BJ (cell line): Measurements from ENCODE around the gene DPP10. TPM values are rescaled to one million over a fixed set of nuclear protein-coding genes. Genes with fewer than 3 reads are reported as not detected.

Experiments used
- CTCF ChIA-PET: fragments of 350-600 bp; formaldehyde crosslinking; extraction: SDS; loops from one replicate; lab custom pipeline; 2021; ENCODE audit warnings: antibody characterized with exemption, inconsistent platforms; lab: Yijun Ruan, JAX
- POLR2A ChIA-PET: fragments of 300-600 bp; sonication (Branson Sonifier 250); formaldehyde crosslinking; extraction: SDS; loops from one replicate; lab custom pipeline; 2021; ENCODE audit warnings: antibody characterized with exemption; lab: Charles Lee
- DNase-seq: peaks from one replicate; pipeline ENCODE4 v3.0.0-alpha.2; 2011; ENCODE audit warnings: low read depth
- H3K27me3 ChIP-seq: 2 replicates; pipeline ENCODE4 v1.6.0; 2011; ENCODE audit warnings: low read length; ENCODE audit not compliant: control insufficient read depth, insufficient read depth
- H3K36me3 ChIP-seq: 2 replicates; pipeline ENCODE4 v1.5.1; 2011; ENCODE audit warnings: low read length; ENCODE audit not compliant: control insufficient read depth, insufficient read depth
- H3K4me3 ChIP-seq: 2 replicates; pipeline ENCODE4 v1.5.1; 2011; ENCODE audit warnings: low read depth, mild to moderate bottlenecking, control low read depth, low read length
- CTCF ChIP-seq: IDR thresholded peaks from 2 replicates; pipeline ENCODE4 v1.5.1; 2011; ENCODE audit warnings: low read depth, mild to moderate bottlenecking, control low read depth, inconsistent platforms, low read length, moderate library complexity; ENCODE audit not compliant: insufficient read depth
- polyA plus RNA-seq: library from polyadenylated mRNA; depleted of rRNA; stranded (reverse); fragments of >200 nt; gene quantifications from 2 replicates; pipeline ENCODE4 v1.2.3, GENCODE V29; 2011

Gene DPP10
- polyA plus RNA-seq, 1 experiment = not detected

- CTCF ChIA-PET = no interaction called here
Observed at GRCh38 chr2:115842306-115842705, 1399.9 kb downstream of the DPP10 start.

GRCh38 chr2:115848192-115848591, 1405.8 kb downstream of the DPP10 start:
- TF ChIP-seq CTCF = no peak

More at GRCh38 chr2:115842306-115842705, 1399.9 kb downstream of the DPP10 start:
- DNase-seq = no peak
- POLR2A ChIA-PET = no interaction called here
- Histone ChIP-seq H3K36me3 (no peaks in the 10 kb centered on the region), H3K4me3 (no peak overlapping the region), H3K27me3 (no peaks in the 10 kb centered on the region)
- no peak for TF ChIP-seq CTCF

GRCh38 chr2:115867024-115867423, 1424.6 kb downstream of the DPP10 start:
- TF ChIP-seq CTCF = no peak
- ChIA-PET CTCF (interaction anchor here (1.0 kb wide), 1 partner anchor 1391 kb away, joined by 3 read pairs; no protein-coding TSS in a partner anchor), POLR2A (no interaction called here)
- Histone ChIP-seq H3K27me3 (no peaks in the 10 kb centered on the region), H3K4me3 (no peak overlapping the region), H3K36me3 (no peaks in the 10 kb centered on the region)
- no peak for DNase-seq

More at GRCh38 chr2:115848192-115848591, 1405.8 kb downstream of the DPP10 start:
- Histone ChIP-seq H3K4me3 (no peak overlapping the region), H3K36me3 (no peaks in the 10 kb centered on the region), H3K27me3 (no peaks in the 10 kb centered on the region)
- ChIA-PET POLR2A (no interaction called here), CTCF (no interaction called here)
- no peak for DNase-seq

GRCh38 chr2:115874427-115874826, 1432.0 kb downstream of the DPP10 start:
- Histone ChIP-seq H3K4me3 (no peak overlapping the region), H3K36me3 (no peaks in the 10 kb centered on the region), H3K27me3 (no peaks in the 10 kb centered on the region)
- TF ChIP-seq CTCF = no peak
- ChIA-PET POLR2A (no interaction called here), CTCF (no interaction called here)
- no peak for DNase-seq

- H3K4me3 ChIP-seq = no peak overlapping the region
- TF ChIP-seq CTCF = no peak
- H3K36me3 ChIP-seq = no peaks in the 10 kb centered on the region
- DNase-seq = no peak
- POLR2A ChIA-PET = no interaction called here
- CTCF ChIA-PET = no interaction called here
- H3K27me3 ChIP-seq = no peaks in the 10 kb centered on the region
Observed at GRCh38 chr2:115880558-115880957, 1438.1 kb downstream of the DPP10 start.
